DND-41 (cell line): ENCODE data around the gene PRXL2A.

ENCODE experiments used
- ATAC-seq: fragments of 200-7000 bp; cut with Tn5 transposase; 3 replicates; pipeline ENCODE4 v1.9.1; 2021; ENCODE audit warnings: low read depth; ENCODE audit not compliant: insufficient read depth
- DNase-seq: peaks from one replicate; pipeline ENCODE4 v3.0.0-alpha.2; 2020
- H2AFZ ChIP-seq: 2 replicates; pipeline ENCODE4 v1.6.0; 2012; ENCODE audit warnings: low read depth, low read length
- H3K27ac ChIP-seq: 2 replicates; pipeline ENCODE4 v1.5.1; 2012; ENCODE audit warnings: low read length, inconsistent platforms
- H3K27me3 ChIP-seq: fragments of 200-600 bp; sonication (generic); 2 replicates; pipeline ENCODE4 v1.6.0; 2012; ENCODE audit warnings: low read length, mild to moderate bottlenecking, inconsistent platforms; ENCODE audit not compliant: insufficient read depth, poor library complexity
- H3K36me3 ChIP-seq: 2 replicates; pipeline ENCODE4 v1.5.1; 2012; ENCODE audit warnings: low read length, inconsistent platforms; ENCODE audit not compliant: insufficient read depth
- H3K4me1 ChIP-seq: 2 replicates; pipeline ENCODE4 v1.5.1; 2012; ENCODE audit warnings: mild to moderate bottlenecking, low read length; ENCODE audit not compliant: insufficient read depth
- H3K4me2 ChIP-seq: 2 replicates; pipeline ENCODE4 v1.6.0; 2012; ENCODE audit warnings: mild to moderate bottlenecking, moderate library complexity, low read length, inconsistent platforms; ENCODE audit not compliant: insufficient read depth
- H3K4me3 ChIP-seq, 2 experiments: fragments of 200-600 bp in 1 of 2; shearing (Covaris generic) in 1 of 2; 2 replicates each; pipeline ENCODE4 v1.5.1; 2012 to 2016; ENCODE audit warnings: inconsistent platforms in 2 of 2, low read length in 2 of 2, mild to moderate bottlenecking in 2 of 2, low read depth in 1 of 2, moderate library complexity in 1 of 2
- H3K79me2 ChIP-seq: 2 replicates; pipeline ENCODE4 v1.6.0; 2012; ENCODE audit warnings: low read length, inconsistent platforms; ENCODE audit not compliant: insufficient read depth
- H3K9ac ChIP-seq: 2 replicates; pipeline ENCODE4 v1.6.0; 2012; ENCODE audit warnings: low read depth, mild to moderate bottlenecking, inconsistent platforms, low read length, moderate library complexity
- H3K9me3 ChIP-seq: 2 replicates; pipeline ENCODE4 v1.5.1; 2012; ENCODE audit warnings: low read length, moderate library complexity, mild to moderate bottlenecking, inconsistent platforms; ENCODE audit not compliant: insufficient read depth, severe bottlenecking
- H4K20me1 ChIP-seq: 2 replicates; pipeline ENCODE4 v1.6.0; 2012; ENCODE audit warnings: low read length; ENCODE audit not compliant: insufficient read depth
- EZH2 ChIP-seq: IDR thresholded peaks from 3 replicates; pipeline ENCODE4 v1.6.1; 2012; ENCODE audit warnings: borderline replicate concordance, low read depth, mild to moderate bottlenecking, moderate library complexity, low read length, inconsistent platforms; ENCODE audit not compliant: severe bottlenecking
- TF ChIP-seq, protein P1 (sequence below): IDR thresholded peaks from 2 replicates; pipeline ENCODE4 v1.5.1; 2012; ENCODE audit warnings: borderline replicate concordance, low read length, moderate library complexity, mild to moderate bottlenecking; ENCODE audit not compliant: poor library complexity, severe bottlenecking; ENCODE audit errors: extremely low read depth

PRXL2A gene

DNA sequence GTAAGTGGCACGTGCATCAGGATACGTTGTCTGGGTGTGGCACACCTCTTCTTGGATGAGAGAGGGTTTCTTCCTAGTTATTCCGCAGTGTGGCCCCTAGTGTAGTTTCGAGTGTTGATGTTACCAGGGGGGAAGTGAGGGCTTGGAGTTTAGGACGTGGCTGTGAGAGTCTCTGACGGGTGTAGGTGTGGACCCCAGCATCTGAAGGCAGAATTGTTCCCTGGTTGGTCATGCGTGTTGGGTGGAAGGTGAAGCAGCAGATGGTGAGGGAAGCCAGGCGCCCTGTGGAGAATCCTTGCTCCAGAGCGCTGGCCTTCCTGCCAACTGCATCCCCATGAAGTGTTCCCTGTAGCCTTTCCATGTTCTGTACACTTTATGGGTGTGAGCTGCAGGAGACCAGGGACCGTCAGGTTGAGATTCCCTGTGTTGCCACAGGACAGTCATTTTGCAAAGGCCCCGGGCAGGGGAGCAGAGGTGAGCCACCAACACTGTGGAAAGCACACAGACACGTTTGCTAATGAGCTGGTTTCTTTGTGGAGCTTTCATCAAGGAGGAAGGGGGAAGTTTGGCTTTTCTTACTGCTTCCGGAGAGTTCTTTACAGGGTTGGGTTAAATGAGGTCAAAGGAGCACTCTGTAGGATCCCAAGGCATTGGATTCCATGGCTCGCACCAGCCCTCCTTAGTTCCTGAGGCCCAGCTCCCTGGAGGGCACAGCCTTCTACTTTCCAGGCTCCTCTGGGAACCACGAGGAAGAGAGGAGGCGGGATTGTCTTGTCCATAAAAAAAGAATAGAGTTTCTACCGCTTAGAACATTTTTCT is 77.8 kb downstream of the PRXL2A start:
- H3K27me3 ChIP-seq = no peaks in the 10 kb centered on the region
- DNase-seq = no peak

More for the DNA sequence above, 77.8 kb downstream of the PRXL2A start:
- Histone ChIP-seq H4K20me1 (peaks cover 27% of the 10 kb centered on the region; the same call in 1 of the 2 replicates), H3K4me3 (no peak overlapping the region), H3K36me3 (peaks cover 15% of the 10 kb centered on the region; the same call in 1 of the 2 replicates), H3K9me3 (no peaks in the 10 kb centered on the region), H3K4me1 (no peaks in the 10 kb centered on the region), H3K79me2 (peaks cover 18% of the 10 kb centered on the region), H2AFZ (no peak overlapping the region), H3K27ac (no peak overlapping the region), H3K9ac (no peak overlapping the region), H3K4me2 (no peak overlapping the region)
- TF ChIP-seq, protein P1, sequence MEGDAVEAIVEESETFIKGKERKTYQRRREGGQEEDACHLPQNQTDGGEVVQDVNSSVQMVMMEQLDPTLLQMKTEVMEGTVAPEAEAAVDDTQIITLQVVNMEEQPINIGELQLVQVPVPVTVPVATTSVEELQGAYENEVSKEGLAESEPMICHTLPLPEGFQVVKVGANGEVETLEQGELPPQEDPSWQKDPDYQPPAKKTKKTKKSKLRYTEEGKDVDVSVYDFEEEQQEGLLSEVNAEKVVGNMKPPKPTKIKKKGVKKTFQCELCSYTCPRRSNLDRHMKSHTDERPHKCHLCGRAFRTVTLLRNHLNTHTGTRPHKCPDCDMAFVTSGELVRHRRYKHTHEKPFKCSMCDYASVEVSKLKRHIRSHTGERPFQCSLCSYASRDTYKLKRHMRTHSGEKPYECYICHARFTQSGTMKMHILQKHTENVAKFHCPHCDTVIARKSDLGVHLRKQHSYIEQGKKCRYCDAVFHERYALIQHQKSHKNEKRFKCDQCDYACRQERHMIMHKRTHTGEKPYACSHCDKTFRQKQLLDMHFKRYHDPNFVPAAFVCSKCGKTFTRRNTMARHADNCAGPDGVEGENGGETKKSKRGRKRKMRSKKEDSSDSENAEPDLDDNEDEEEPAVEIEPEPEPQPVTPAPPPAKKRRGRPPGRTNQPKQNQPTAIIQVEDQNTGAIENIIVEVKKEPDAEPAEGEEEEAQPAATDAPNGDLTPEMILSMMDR = no peak
- no peak for TF ChIP-seq EZH2
- no peak for ATAC-seq
